ENCODE results near the gene PLK5.

PLK5 gene

GRCh38 chr19:1577090-1577928, 53.4 kb downstream of the PLK5 start:
- DNase-seq (ENCODE audit: low read depth in 3 of 3): no peak

- DNase-seq (ENCODE audit: low read depth in 3 of 3): no peak
Observed at GRCh38 chr19:1577929-1578618, 54.2 kb downstream of the PLK5 start.

- DNase-seq (ENCODE audit: low read depth in 3 of 3): no peak
Observed at GRCh38 chr19:1579222-1579621, 55.3 kb downstream of the PLK5 start.

DNA sequence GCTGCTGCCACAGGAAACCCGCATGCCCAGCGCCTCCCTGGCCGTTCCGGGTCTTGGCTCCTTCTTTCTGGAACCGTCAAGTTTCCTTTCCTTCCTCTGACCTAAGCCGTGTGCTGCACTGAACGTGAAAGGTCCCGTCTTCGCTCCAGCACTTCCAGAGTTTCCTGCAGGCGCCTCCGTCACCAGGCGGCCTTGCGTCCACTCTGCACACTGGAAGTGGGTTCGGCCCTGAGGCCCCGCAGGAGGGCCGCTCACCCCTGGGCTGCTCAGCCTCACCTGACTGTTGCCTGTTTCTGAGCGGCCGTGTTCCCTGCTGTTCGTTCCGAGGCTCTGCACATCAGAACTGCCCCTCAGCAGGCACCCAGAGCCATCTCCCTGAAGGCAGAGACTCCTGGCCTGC, 56.5 kb downstream of the PLK5 start:
- DNase-seq (ENCODE audit: low read depth in 3 of 3): no peak

- DNase-seq (ENCODE audit: low read depth in 3 of 3): no peak
Observed at GRCh38 chr19:1580957-1581356, 57.1 kb downstream of the PLK5 start.

DNA sequence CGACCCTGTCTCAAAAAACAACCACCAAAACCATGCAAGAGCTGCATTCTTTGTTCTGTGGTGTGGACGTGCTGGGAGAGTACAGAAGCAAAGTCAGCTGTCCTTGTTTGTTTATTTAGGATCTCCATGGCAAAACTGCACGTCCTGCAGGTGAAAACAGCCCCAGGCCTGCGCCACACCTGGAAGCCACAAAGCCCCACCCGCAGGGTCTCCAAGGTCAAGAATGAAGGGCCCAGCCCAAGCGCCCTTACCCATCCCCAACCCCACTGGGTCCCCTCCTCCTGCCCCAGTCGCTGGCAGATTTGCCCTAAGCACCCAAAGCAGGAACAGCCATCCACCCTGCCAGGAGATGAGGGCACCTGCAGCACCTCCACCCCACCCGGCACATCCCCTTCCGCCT, 58.3 kb downstream of the PLK5 start:
- DNase-seq (ENCODE audit: low read depth in 3 of 3): no peak

GRCh38 chr19:1584500-1585242, 60.8 kb downstream of the PLK5 start:
- no peak for DNase-seq (ENCODE audit: low read depth in 3 of 3)

GRCh38 chr19:1585243-1585580, 61.3 kb downstream of the PLK5 start:
- DNase-seq (ENCODE audit: low read depth in 3 of 3): no peak

Data from stimulated activated CD4-positive, alpha-beta T cell treated with anti-CD3 and anti-CD28 coated beads, TNF-alpha, amount 100 ng/mL, for 48 hours (primary cell).